Liver (tissue), 9 donors: Measurements from ENCODE around the gene STAMBPL1. TPM values are rescaled to one million over a fixed set of nuclear protein-coding genes. Genes with fewer than 3 reads are reported as not detected.
A peak's percentile ranks its signal among the peaks of the same experiment; 100 is the strongest.

ENCODE experiments used
- DNase-seq: peaks from one replicate; pipeline ENCODE4 v3.0.0-alpha.2; 2017; ENCODE audit warnings: low spot score
- H3K27ac ChIP-seq, 2 donors: one replicate each; pipeline ENCODE4 v1.7.0; 2013; ENCODE audit warnings: inconsistent platforms in 2 of 2, low read length in 2 of 2, control low read depth in 1 of 2, low read depth in 1 of 2, mild to moderate bottlenecking in 1 of 2
- H3K27me3 ChIP-seq, 4 donors: one replicate each; pipeline versions ENCODE4 v1.6.1 to v1.7.0; 2013; ENCODE audit warnings: low read length in 3 of 4, inconsistent platforms in 1 of 4, mild to moderate bottlenecking in 1 of 4, moderate library complexity in 1 of 4; ENCODE audit not compliant: control insufficient read depth in 4 of 4, insufficient read depth in 4 of 4
- H3K36me3 ChIP-seq, 4 donors: one replicate each; pipeline versions ENCODE4 v1.6.1 to v1.7.0; 2013; ENCODE audit warnings: low read length in 3 of 4, mild to moderate bottlenecking in 3 of 4, low read depth in 1 of 4, moderate library complexity in 1 of 4; ENCODE audit not compliant: control insufficient read depth in 4 of 4, insufficient read depth in 3 of 4
- H3K4me1 ChIP-seq, 4 donors: one replicate each; pipeline versions ENCODE4 v1.6.1 to v1.7.0; 2013; ENCODE audit warnings: low read length in 3 of 4, mild to moderate bottlenecking in 3 of 4, moderate library complexity in 1 of 4; ENCODE audit not compliant: control insufficient read depth in 4 of 4, insufficient read depth in 4 of 4
- H3K4me3 ChIP-seq, 3 donors: one replicate each; pipeline versions ENCODE4 v1.6.1 to v1.7.0; 2013; ENCODE audit warnings: low read length in 3 of 3, control low read depth in 1 of 3, low read depth in 1 of 3, mild to moderate bottlenecking in 1 of 3
- H3K9ac ChIP-seq, 2 donors: one replicate each; pipeline ENCODE4 v1.7.0; 2013; ENCODE audit warnings: low read length in 2 of 2, mild to moderate bottlenecking in 2 of 2, moderate library complexity in 2 of 2, control low read depth in 1 of 2, low read depth in 1 of 2
- H3K9me3 ChIP-seq, 4 donors: one replicate each; pipeline versions ENCODE4 v1.6.1 to v1.7.0; 2013; ENCODE audit warnings: low read length in 3 of 4; ENCODE audit not compliant: control insufficient read depth in 4 of 4
- EGR1 ChIP-seq, 2 donors: IDR thresholded peaks; 2 replicates each; pipeline ENCODE4 v1.6.1; 2016 to 2018; ENCODE audit warnings: antibody characterized with exemption in 2 of 2, low read depth in 2 of 2
- FOXA1 ChIP-seq: IDR thresholded peaks from 2 replicates; pipeline ENCODE4 v1.6.1; 2016; ENCODE audit warnings: antibody characterized with exemption
- GABPA ChIP-seq, 2 donors: IDR thresholded peaks in 1 of 2; conservative IDR thresholded peaks in 1 of 2; 2 replicates each; pipeline ENCODE4 v1.6.1; 2016; ENCODE audit warnings: antibody characterized with exemption in 2 of 2, mild to moderate bottlenecking in 1 of 2, moderate library complexity in 1 of 2
- JUND ChIP-seq, 2 donors: IDR thresholded peaks; 2 replicates each; pipeline ENCODE4 v1.6.1; 2016; ENCODE audit warnings: antibody characterized with exemption in 2 of 2
- RAD21 ChIP-seq, 2 donors: IDR thresholded peaks; 2 replicates each; pipeline ENCODE4 v1.6.1; 2016; ENCODE audit warnings: antibody characterized with exemption in 2 of 2, mild to moderate bottlenecking in 2 of 2
- REST ChIP-seq: IDR thresholded peaks from 2 replicates; pipeline ENCODE4 v1.6.1; 2016; ENCODE audit warnings: antibody characterized with exemption, mild to moderate bottlenecking
- RXRA ChIP-seq, 2 donors: IDR thresholded peaks; 2 replicates each; pipeline ENCODE4 v1.6.1; 2017 to 2018; ENCODE audit warnings: antibody characterized with exemption in 2 of 2, mild to moderate bottlenecking in 1 of 2
- SP1 ChIP-seq: IDR thresholded peaks from 2 replicates; pipeline ENCODE4 v1.6.1; 2018; ENCODE audit warnings: antibody characterized with exemption, mild to moderate bottlenecking
- TAF1 ChIP-seq: conservative IDR thresholded peaks from 2 replicates; pipeline ENCODE4 v1.6.1; 2016; ENCODE audit warnings: antibody characterized with exemption, mild to moderate bottlenecking
- YY1 ChIP-seq: IDR thresholded peaks from 2 replicates; pipeline ENCODE4 v1.6.1; 2016; ENCODE audit warnings: antibody characterized with exemption, mild to moderate bottlenecking
- WGBS: extraction: QIAGEN DNeasy Blood & Tissue Kit; methylation state at CpG from one replicate; pipeline ENCODE4 v1.1.7; 2013; 5-methylcytosine and 5-hydroxymethylcytosine counted together
- polyA plus RNA-seq, 2 donors: library from polyadenylated mRNA; stranded (reverse) in 1 of 2; unstranded in 1 of 2; fragments of 200-250 nt in 1 of 2; fragments of >200 nt in 1 of 2; fragmentation: Nextera tagmentation in 1 of 2; extraction: Ambion mirVana in 1 of 2; gene quantifications; one replicate each; pipeline versions ENCODE4 v1.2.1 to v1.2.3, GENCODE V29; 2013 to 2015
- total RNA-seq, 2 donors: library from RNA; depleted of rRNA; stranded (reverse); fragments of >200 nt; gene quantifications; one replicate each; pipeline ENCODE4 v1.2.3, GENCODE V29; 2014
- TF ChIP-seq, protein P1 (sequence below): fragments of 150-350 bp; IDR thresholded peaks from 2 replicates; pipeline ENCODE4 v1.5.1; 2017; ENCODE audit warnings: improper control_type of control experiment, low read depth, low read length; ENCODE audit not compliant: missing input control
- TF ChIP-seq, protein P2 (sequence below): IDR thresholded peaks from 2 replicates; pipeline ENCODE4 v1.6.1; 2016; ENCODE audit warnings: antibody characterized with exemption
- donor health status: healthy.
- donor health status: healthy.
- donor health status: healthy.
- donor health status: healthy.
- donor health status: healthy.

Gene STAMBPL1
- total and polyA plus RNA-seq, 4 donors: 1.3 to 8.0 (median 3.7) TPM

DNA sequence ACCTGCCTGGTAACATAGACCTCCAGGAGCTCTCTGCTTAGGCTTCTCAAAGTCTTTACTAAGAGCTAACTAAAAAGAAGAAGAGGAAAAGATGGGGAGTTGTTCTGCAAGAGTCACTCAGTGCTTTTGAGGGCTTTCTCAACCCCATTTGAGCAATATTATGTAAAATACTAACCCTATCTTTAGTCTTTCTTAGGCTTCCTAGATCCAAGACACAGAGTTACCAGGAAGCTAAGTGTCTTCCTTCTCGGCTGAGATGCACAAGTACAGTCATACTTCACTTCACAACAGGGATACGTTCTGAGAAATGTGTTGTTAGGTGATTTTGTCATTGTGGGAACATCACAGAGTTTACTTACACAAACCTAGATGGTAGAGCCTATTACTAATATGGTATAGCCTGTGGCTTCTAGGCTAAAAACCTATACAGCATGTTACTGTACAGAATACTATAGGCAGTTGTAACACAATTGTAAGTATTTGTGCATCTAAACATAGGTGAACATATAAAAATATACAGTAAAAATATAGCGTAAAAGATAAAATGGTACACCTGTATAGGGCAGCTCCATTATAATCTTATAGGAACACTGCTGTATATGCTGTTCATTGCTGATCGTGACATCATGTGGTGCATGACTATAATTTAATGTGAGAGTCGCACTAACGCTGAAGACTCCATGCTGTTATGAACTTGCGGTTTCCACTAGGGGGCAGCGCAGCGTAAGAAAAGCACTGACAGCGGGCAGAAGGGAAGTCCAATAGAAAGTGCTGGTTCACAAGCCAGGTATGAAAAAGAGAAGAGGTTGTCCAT, 44.7 kb upstream of the STAMBPL1 start:
- 17% methylated on average over 10 of the region's 10 CpGs for whole genome bisulfite sequencing

DNA sequence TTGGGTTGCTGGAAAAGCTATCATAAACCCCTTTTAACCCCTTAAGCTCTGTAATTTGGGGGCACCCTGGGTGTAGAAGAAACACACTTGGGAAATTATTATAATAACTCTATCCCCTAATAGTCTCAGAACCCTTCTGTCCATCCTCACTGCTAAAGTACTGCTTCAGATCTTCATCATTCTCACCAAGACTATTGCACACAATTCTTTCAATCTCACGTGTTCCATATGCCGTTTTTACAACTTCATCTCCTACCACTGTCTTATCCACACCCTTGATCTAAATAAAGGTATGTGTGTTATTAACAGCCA, 44.2 kb upstream of the STAMBPL1 start:
- no peaks in the 10 kb centered on the region for H3K27me3 ChIP-seq
- no peaks in the 10 kb centered on the region for H3K36me3 ChIP-seq
- peaks cover 4 to 9% (median 6%) of the 10 kb centered on the region in 4 donors for H3K4me1 ChIP-seq
- 9% methylated on average over 2 of the region's 2 CpGs for WGBS
- H3K4me3 ChIP-seq: no peak overlapping the region
- no peak overlapping the region for H3K27ac ChIP-seq
- H3K9ac ChIP-seq: no peak overlapping the region
- no peaks in the 10 kb centered on the region for H3K9me3 ChIP-seq
- DNase-seq: no peak
- TF ChIP-seq TAF1 (no peak), RAD21 (IDR thresholded peaks at IDR 0.05) (peak in 1 of 2 donors; percentile 33), REST (peak; percentile 32), FOXA1 (no peak), JUND (IDR thresholded peaks at IDR 0.05) (no peak), YY1 (peak; percentile 3), GABPA (IDR thresholded peaks at IDR 0.05 in 1 of 2, conservative IDR thresholded peaks at IDR 0.05 in 1 of 2) (no peak)
- TF ChIP-seq, protein P1, sequence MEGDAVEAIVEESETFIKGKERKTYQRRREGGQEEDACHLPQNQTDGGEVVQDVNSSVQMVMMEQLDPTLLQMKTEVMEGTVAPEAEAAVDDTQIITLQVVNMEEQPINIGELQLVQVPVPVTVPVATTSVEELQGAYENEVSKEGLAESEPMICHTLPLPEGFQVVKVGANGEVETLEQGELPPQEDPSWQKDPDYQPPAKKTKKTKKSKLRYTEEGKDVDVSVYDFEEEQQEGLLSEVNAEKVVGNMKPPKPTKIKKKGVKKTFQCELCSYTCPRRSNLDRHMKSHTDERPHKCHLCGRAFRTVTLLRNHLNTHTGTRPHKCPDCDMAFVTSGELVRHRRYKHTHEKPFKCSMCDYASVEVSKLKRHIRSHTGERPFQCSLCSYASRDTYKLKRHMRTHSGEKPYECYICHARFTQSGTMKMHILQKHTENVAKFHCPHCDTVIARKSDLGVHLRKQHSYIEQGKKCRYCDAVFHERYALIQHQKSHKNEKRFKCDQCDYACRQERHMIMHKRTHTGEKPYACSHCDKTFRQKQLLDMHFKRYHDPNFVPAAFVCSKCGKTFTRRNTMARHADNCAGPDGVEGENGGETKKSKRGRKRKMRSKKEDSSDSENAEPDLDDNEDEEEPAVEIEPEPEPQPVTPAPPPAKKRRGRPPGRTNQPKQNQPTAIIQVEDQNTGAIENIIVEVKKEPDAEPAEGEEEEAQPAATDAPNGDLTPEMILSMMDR: no peak
- TF ChIP-seq, protein P2, sequence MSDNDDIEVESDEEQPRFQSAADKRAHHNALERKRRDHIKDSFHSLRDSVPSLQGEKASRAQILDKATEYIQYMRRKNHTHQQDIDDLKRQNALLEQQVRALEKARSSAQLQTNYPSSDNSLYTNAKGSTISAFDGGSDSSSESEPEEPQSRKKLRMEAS: no peak

More for the DNA sequence above, 44.7 kb upstream of the STAMBPL1 start:
- H3K9ac ChIP-seq: no peak overlapping the region
- DNase-seq: peak; percentile 76
- no peaks in the 10 kb centered on the region for H3K27me3 ChIP-seq
- H3K9me3 ChIP-seq: no peaks in the 10 kb centered on the region
- peaks cover 0 to 4% (median 3%) of the 10 kb centered on the region in 4 donors for H3K4me1 ChIP-seq
- H3K36me3 ChIP-seq: no peaks in the 10 kb centered on the region
- no peak overlapping the region for H3K4me3 ChIP-seq
- TF ChIP-seq RXRA (IDR thresholded peaks at IDR 0.05) (peak in 1 of 2 donors; percentile 5), SP1 (peak; percentile 8), EGR1 (IDR thresholded peaks at IDR 0.05; ENCODE audit: low read depth in 2 of 2) (no peak), RAD21 (IDR thresholded peaks at IDR 0.05) (peak; percentile 100), REST (peak; percentile 95), YY1 (peak; percentile 44), GABPA (IDR thresholded peaks at IDR 0.05 in 1 of 2, conservative IDR thresholded peaks at IDR 0.05 in 1 of 2) (no peak)
- TF ChIP-seq, protein P1: peak; percentile 96
- TF ChIP-seq, protein P2: peak; percentile 19
- H3K27ac ChIP-seq: no peak overlapping the region
